Spleen (tissue), 11 donors: ENCODE measurements around the gene ACSF3. TPM values are rescaled to one million over a fixed set of nuclear protein-coding genes. Genes with fewer than 3 reads are reported as not detected.

Source experiments
- DNase-seq: peaks from one replicate; pipeline ENCODE4 v3.0.0-alpha.2; 2020
- H3K27ac ChIP-seq, 8 donors: fragments of 200-600 bp; sonication (generic) in 7 of 8; 1 replicate in 4 of 8; 2 replicates in 4 of 8; pipeline versions ENCODE4 v1.5.0 to v1.8.0; 2016 to 2021; ENCODE audit warnings: inconsistent platforms in 4 of 8, mild to moderate bottlenecking in 4 of 8, moderate library complexity in 1 of 8
- H3K27me3 ChIP-seq, 7 donors: fragments of 200-600 bp; sonication (generic) in 6 of 7; replicated peaks in 1 of 7; 1 replicate in 4 of 7; 2 replicates in 3 of 7; pipeline versions ENCODE4 v1.5.0 to v1.8.0; 2016 to 2021; ENCODE audit warnings: inconsistent platforms in 3 of 7, mild to moderate bottlenecking in 1 of 7
- H3K36me3 ChIP-seq, 6 donors: fragments of 200-600 bp; sonication (generic) in 5 of 6; 1 replicate in 4 of 6; 2 replicates in 2 of 6; pipeline versions ENCODE4 v1.5.0 to v1.8.0; 2016 to 2021; ENCODE audit warnings: inconsistent platforms in 2 of 6
- H3K4me1 ChIP-seq, 6 donors: fragments of 200-600 bp; sonication (generic) in 5 of 6; 1 replicate in 3 of 6; 2 replicates in 3 of 6; pipeline versions ENCODE4 v1.5.0 to v1.8.0; 2016 to 2021; ENCODE audit warnings: inconsistent platforms in 3 of 6
- H3K4me3 ChIP-seq, 8 donors: fragments of 200-600 bp; sonication (generic) in 7 of 8; 1 replicate in 4 of 8; 2 replicates in 4 of 8; pipeline versions ENCODE4 v1.5.0 to v1.8.0; 2016 to 2021; ENCODE audit warnings: inconsistent platforms in 4 of 8, mild to moderate bottlenecking in 4 of 8, moderate library complexity in 2 of 8
- H3K9me3 ChIP-seq, 8 donors: fragments of 200-600 bp; sonication (generic) in 7 of 8; 1 replicate in 4 of 8; 2 replicates in 4 of 8; pipeline versions ENCODE4 v1.5.0 to v1.8.0; 2016 to 2021; ENCODE audit warnings: inconsistent platforms in 4 of 8
- POLR2A ChIP-seq, 3 donors: fragments of 450-650 bp; IDR thresholded peaks; one replicate each; pipeline ENCODE4 v1.5.1; 2017; ENCODE audit warnings: antibody characterized with exemption in 3 of 3, mild to moderate bottlenecking in 1 of 3
- POLR2AphosphoS5 ChIP-seq, 3 donors: sonication (generic); formaldehyde crosslinking; IDR thresholded peaks; one replicate each; pipeline ENCODE4 v1.5.1; 2017; ENCODE audit warnings: antibody characterized with exemption in 3 of 3
- WGBS, 5 donors: extraction: QIAGEN DNeasy Blood & Tissue Kit in 3 of 5; methylation state at CpG; one replicate each; pipeline versions ENCODE4 v1.1.5 to v1.1.7; 2013 to 2018; 5-methylcytosine and 5-hydroxymethylcytosine counted together
- intact Hi-C: fragments of 100-400 bp; cut with DNase I; formaldehyde crosslinking; loops from one replicate; pipeline ENCODE4 v1.15.0; 2023; ENCODE audit warnings: low total_unique reads
- polyA plus RNA-seq, 3 donors: library from polyadenylated mRNA; stranded (reverse); fragments of 200-250 nt; gene quantifications; one replicate each; pipeline ENCODE4 v1.2.1, GENCODE V29; 2013
- total RNA-seq, 7 donors: library from RNA; depleted of rRNA in 3 of 7; stranded (reverse); fragments of >200 nt in 3 of 7; fragmentation: NEBNext Ultra II Directional in 4 of 7; extraction: Animal tissue kit (Norgen Biotek cat#: 25700) in 4 of 7; gene quantifications; one replicate each; pipeline versions ENCODE4 v1.1.0 to v1.2.1, GENCODE V29; 2016 to 2021
- TF ChIP-seq, protein P1 (sequence below), 11 experiments: fragments of 200-600 bp in 7 of 11; fragments of 450-650 bp in 4 of 11; sonication (generic) in 4 of 11; IDR thresholded peaks in 8 of 11; conservative IDR thresholded peaks in 3 of 11; 1 replicate in 7 of 11; 2 replicates in 4 of 11; pipeline versions ENCODE4 v1.4.0 to v1.8.0; 2016 to 2021; ENCODE audit warnings: antibody characterized with exemption in 11 of 11, inconsistent platforms in 4 of 11, mild to moderate bottlenecking in 1 of 11
- donor health status: healthy with polysubstance abuse.
- donor health status: DM: no; HTN: no; CAD: no; lungs with moderate emphysema.
- donor health status: DM: no; HTN: no; CAD: no.
- donor health status: Bipolar disorder and iron deficiency.
- donor health status: healthy.
- donor health status: DM: no; HTN: no; CAD: no.
- donor health status: DM: yes; HTN: yes; CAD: no.

Gene ACSF3
- total and polyA plus RNA-seq, 10 donors, result 35.4 to 68.1 (median 49.1) TPM

DNA sequence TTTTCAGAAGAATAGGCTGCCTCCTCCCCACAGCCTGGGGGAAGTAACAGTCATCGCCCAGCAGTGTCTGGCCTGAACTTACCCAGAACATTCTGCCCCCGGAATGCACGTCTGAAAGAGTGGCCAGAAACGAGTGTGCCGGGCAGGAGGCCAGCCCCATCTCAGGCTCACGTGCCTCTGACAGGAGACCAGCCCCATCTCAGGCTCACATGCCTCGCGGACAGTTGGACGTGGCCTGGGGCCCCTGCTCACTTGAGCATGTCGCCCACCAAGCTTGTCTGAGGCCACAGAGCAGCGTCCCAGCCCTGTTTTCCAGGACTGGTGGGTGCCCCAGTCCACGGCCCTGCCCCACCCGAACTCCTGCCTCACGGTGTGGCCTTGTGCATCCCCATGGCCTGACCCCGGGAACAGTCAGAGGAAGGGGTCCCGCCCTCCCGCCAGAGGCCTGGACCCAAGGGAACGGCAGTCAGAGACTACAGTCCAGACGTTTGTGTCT is 61.6 kb downstream of the ACSF3 start:
- TF ChIP-seq, protein P1, sequence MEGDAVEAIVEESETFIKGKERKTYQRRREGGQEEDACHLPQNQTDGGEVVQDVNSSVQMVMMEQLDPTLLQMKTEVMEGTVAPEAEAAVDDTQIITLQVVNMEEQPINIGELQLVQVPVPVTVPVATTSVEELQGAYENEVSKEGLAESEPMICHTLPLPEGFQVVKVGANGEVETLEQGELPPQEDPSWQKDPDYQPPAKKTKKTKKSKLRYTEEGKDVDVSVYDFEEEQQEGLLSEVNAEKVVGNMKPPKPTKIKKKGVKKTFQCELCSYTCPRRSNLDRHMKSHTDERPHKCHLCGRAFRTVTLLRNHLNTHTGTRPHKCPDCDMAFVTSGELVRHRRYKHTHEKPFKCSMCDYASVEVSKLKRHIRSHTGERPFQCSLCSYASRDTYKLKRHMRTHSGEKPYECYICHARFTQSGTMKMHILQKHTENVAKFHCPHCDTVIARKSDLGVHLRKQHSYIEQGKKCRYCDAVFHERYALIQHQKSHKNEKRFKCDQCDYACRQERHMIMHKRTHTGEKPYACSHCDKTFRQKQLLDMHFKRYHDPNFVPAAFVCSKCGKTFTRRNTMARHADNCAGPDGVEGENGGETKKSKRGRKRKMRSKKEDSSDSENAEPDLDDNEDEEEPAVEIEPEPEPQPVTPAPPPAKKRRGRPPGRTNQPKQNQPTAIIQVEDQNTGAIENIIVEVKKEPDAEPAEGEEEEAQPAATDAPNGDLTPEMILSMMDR (IDR thresholded peaks at IDR 0.05 in 8 of 11, conservative IDR thresholded peaks at IDR 0.05 in 3 of 11), result no peak
- no peak for TF ChIP-seq POLR2A (IDR thresholded peaks at IDR 0.05)
- peak; percentile 61 to 80 (median 70) for TF ChIP-seq POLR2AphosphoS5 (IDR thresholded peaks at IDR 0.05)
- H3K4me1 ChIP-seq, result peaks cover 9 to 37% (median 25%) of the 10 kb centered on the region in 6 donors
- H3K4me3 ChIP-seq, result no peak overlapping the region
- WGBS, 5 donors, result 34 to 60% (median 47%) methylated on average over 9 to 19 of the region's 19 CpGs
- H3K9me3 ChIP-seq, result no peaks in the 10 kb centered on the region
- no peak for DNase-seq
- peaks cover 0 to 4% (median 0%) of the 10 kb centered on the region in 7 donors for H3K27me3 ChIP-seq
- peaks cover 0 to 30% (median 17%) of the 10 kb centered on the region in 6 donors for H3K36me3 ChIP-seq
- H3K27ac ChIP-seq, result peak overlapping the region in 6 of 8 donors; percentile 47 to 67 (median 54)
- intact Hi-C loops, result no loop called here

DNA sequence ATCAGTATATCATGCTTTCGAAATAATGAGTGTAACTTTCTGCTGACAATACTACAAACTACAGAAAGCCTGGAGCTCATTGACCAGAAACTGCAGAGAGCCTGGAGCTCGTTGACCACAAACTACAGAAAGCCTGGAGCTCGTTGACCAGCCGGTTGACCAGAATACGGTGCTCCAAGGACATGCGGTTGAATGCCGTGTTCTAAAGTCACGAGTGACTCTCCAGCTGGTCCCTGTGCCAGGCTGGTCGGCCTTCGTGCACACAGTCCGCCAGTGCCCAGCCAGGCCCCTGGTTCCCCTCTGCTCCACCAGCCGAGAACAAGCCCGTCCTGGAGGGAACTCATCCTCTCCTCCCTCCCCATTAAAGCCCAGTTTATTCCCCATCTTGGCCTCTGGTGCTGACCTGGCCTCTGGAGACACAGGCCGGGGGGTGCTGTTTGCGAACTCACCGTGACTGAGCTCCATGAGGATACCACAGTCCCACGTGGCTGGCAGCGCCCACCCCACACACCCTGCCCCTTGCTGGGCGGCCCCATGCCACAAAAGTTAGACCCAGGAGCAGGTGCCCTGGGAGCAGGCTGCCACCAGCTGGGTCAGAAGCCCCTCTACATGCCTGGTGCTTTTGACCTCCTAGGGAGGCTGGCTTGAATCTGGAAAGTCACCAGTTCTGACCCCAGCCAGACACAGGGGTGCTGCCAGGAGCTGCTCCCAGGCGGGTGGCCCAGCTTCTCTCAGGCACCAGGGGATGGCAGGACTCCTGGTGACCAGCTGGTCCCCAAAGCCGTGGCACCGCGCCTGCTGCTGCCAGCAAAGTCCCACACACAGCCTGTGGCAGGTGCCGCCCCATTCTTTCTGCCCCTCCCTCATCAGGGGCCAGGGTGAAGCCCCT is 62.4 kb downstream of the ACSF3 start:
- peaks cover 0 to 7% (median 0%) of the 10 kb centered on the region in 7 donors for H3K27me3 ChIP-seq
- no peak for DNase-seq
- H3K36me3 ChIP-seq, result peaks cover 0 to 22% (median 9%) of the 10 kb centered on the region in 6 donors

DNA sequence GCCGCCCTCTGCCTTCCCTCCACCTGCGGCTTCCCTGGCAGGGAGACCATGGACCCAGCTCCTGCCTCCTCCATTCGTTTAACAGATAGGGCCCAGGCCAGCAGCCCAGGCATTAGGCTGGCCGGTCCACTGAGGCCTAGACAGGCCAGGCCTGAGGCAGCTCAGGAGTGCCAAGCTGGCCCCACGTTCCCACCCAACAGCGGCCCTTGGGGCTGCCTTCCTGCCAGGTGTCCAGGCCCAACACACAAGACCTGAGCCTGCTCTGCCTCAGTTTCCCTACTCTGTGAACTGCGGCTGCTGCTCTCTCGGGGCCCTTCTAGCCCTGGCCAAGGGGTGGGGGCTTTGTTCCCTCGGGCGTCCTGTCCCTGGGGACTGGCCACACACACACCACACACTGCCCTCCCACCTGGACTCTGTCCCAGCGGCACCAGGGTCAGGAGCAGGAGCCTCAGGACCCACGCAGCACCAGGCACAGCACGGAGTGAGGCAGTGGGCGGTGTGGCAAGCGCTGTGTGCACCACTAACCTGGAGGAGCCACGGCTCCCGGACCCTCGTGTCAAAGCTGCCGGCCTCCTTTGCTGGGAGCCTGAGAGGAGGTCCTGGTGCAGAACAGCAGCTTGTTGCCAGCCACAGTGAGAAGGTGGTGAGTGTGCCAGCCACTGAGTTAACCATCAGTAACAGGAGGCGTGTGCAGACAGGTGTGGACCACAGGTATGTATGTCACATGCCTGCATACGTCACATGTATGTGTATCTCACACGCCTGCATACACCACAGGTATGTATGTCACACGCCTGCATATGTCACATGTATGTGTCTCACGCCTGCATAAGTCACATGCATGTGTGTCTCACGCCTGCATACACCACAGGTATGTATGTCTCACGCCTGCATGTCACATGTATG is 63.3 kb downstream of the ACSF3 start:
- intact Hi-C loops, result no loop called here
- Histone ChIP-seq H3K27ac (peak overlapping the region in 3 of 8 donors; percentile 30 to 67 (median 51)), H3K4me1 (peaks cover 9 to 37% (median 25%) of the 10 kb centered on the region in 6 donors), H3K27me3 (peaks cover 0 to 15% (median 0%) of the 10 kb centered on the region in 7 donors), H3K9me3 (no peaks in the 10 kb centered on the region), H3K36me3 (peaks cover 0 to 13% (median 2%) of the 10 kb centered on the region in 6 donors), H3K4me3 (no peak overlapping the region)
- WGBS, 5 donors, result 71 to 83% (median 80%) methylated on average over 16 to 26 of the region's 26 CpGs
- peak in 2 of 3 donors; percentile 23 to 63 for TF ChIP-seq POLR2AphosphoS5 (IDR thresholded peaks at IDR 0.05)
- TF ChIP-seq POLR2A (IDR thresholded peaks at IDR 0.05), result no peak
- DNase-seq, result no peak

More for the DNA sequence above, 62.4 kb downstream of the ACSF3 start:
- Histone ChIP-seq H3K9me3 (no peaks in the 10 kb centered on the region), H3K4me1 (peaks cover 9 to 37% (median 25%) of the 10 kb centered on the region in 6 donors), H3K4me3 (no peak overlapping the region), H3K27ac (peak overlapping the region in 5 of 8 donors; percentile 17 to 67 (median 51))
- 44 to 67% (median 55%) methylated on average over 16 to 24 of the region's 24 CpGs for WGBS, 5 donors
- intact Hi-C loops, result no loop called here
- TF ChIP-seq, protein P1 (IDR thresholded peaks at IDR 0.05 in 8 of 11, conservative IDR thresholded peaks at IDR 0.05 in 3 of 11), result no peak
- TF ChIP-seq POLR2A (IDR thresholded peaks at IDR 0.05) (no peak), POLR2AphosphoS5 (IDR thresholded peaks at IDR 0.05) (peak; percentile 27 to 70 (median 47))

DNA sequence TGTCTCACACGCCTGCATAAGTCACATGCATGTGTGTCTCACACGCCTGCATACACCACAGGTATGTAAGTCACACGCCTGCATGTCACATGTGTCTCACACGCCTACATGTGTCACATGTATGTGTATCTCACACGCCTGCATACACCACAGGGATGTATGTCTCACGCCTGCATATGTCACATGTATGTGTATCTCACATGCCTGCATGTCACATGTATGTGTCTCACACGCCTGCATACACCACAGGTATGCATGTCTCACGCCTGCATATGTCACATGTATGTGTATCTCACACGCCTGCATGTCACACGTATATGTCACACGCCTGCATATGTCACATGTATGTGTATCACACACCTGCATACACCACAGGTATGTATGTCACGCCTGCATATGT is 64.1 kb downstream of the ACSF3 start:
- Histone ChIP-seq H3K4me3 (no peak overlapping the region), H3K9me3 (no peaks in the 10 kb centered on the region), H3K27ac (no peak overlapping the region), H3K4me1 (peaks cover 9 to 37% (median 25%) of the 10 kb centered on the region in 6 donors), H3K27me3 (peaks cover 0 to 19% (median 0%) of the 10 kb centered on the region in 7 donors), H3K36me3 (peaks cover 0 to 5% (median 0%) of the 10 kb centered on the region in 6 donors)
- intact Hi-C loops, result no loop called here
- TF ChIP-seq, protein P1 (IDR thresholded peaks at IDR 0.05 in 8 of 11, conservative IDR thresholded peaks at IDR 0.05 in 3 of 11), result no peak
- TF ChIP-seq POLR2AphosphoS5 (IDR thresholded peaks at IDR 0.05) (no peak), POLR2A (IDR thresholded peaks at IDR 0.05) (no peak)
- DNase-seq, result no peak
- 92 to 95% (median 93%) methylated on average over 12 of the region's 12 CpGs for WGBS, 5 donors
